ENCODE data around the gene STX5. TPM values are rescaled to one million over a fixed set of nuclear protein-coding genes. Genes with fewer than 3 reads are reported as not detected.
A peak's percentile ranks its signal among the peaks of the same experiment; 100 is the strongest.

The STX5 gene
- total and polyA plus RNA-seq, 10 of the 15 experiments (the other 5 are each of a cell fraction or from before 2014, with no cell fraction given) = 3.8 to 35.4 (median 27.4) TPM

GRCh38 chr11:62771144-62772021, 60.5 kb downstream of the STX5 start, which contains the start of gene TAF6L (continued):
- TF ChIP-seq ZBED1 (IDR thresholded peaks at IDR 0.05; ENCODE audit: borderline replicate concordance) (no peak), ATF3 (IDR thresholded peaks at IDR 0.05; ENCODE audit: borderline replicate concordance, extremely low read depth, low read depth, low read length) (peak; percentile 75; the same call in 1 of the 2 replicates), TARDBP (IDR thresholded peaks at IDR 0.05; ENCODE audit: borderline replicate concordance) (no peak; the same call in 1 of the 2 replicates), BACH1 (IDR thresholded peaks at IDR 0.05; ENCODE audit: borderline replicate concordance) (peak; percentile 79), STAT3 (IDR thresholded peaks at IDR 0.05; ENCODE audit: low read depth, low read length) (no peak), ZNF592 (IDR thresholded peaks at IDR 0.05) (0 out of 2 replicates have a peak, but pooled peaks have one; percentile 24), RAD21 (IDR thresholded peaks at IDR 0.05; ENCODE audit: insufficient read depth, low read depth, low read length) (no peak), ZSCAN29 (IDR thresholded peaks at IDR 0.05) (no peak), KAT2A (conservative IDR thresholded peaks at IDR 0.05; ENCODE audit: control insufficient read depth, low read depth, low read length) (no peak), MXI1 (IDR thresholded peaks at IDR 0.05; ENCODE audit: low read depth, low read length) (peak; percentile 72), BRCA1 (IDR thresholded peaks at IDR 0.05; ENCODE audit: low read depth, low read length) (no peak), JUNB (IDR thresholded peaks at IDR 0.05) (no peak), FOXK2 (IDR thresholded peaks at IDR 0.05) (no peak), ZNF24 (IDR thresholded peaks at IDR 0.05) (no peak), ATF2 (IDR thresholded peaks at IDR 0.05; ENCODE audit: low read length) (no peak), ETV6 (conservative IDR thresholded peaks at IDR 0.05 in 1 of 2, IDR thresholded peaks at IDR 0.05 in 1 of 2; ENCODE audit: borderline replicate concordance in 1 of 2, low read depth in 1 of 2) (no peak), NR2C1 (IDR thresholded peaks at IDR 0.05) (peak; percentile 96), EGR1 (IDR thresholded peaks at IDR 0.05; ENCODE audit: borderline replicate concordance in 1 of 2, low read depth in 2 of 2, low read length in 2 of 2) (peak; percentile 28 to 90), ZBTB40 (IDR thresholded peaks at IDR 0.05; ENCODE audit: borderline replicate concordance) (peak; percentile 50; the same call in 1 of the 2 replicates)
